ENCODE results near the gene DIO3.

Gene DIO3

DNA sequence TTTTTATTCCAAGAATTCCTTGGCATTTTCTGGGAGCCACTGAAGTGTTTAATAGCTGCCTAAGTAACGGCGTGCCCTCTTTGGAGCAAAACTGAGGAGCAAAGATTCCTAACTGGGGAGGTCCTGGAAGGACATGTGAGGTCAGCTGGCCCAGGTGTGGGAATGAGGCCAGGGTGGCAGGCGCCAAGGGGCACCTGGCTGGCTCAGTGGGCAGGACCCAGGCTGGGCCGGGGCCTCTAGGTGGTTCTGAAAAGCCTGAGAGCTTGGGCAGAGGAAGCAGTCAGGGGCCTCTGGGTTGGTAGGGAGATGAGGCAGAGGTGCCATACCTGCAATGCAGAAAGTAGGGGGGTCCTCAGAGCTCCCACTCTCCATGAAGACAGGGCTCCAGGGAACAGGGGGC, 27.1 kb upstream of the DIO3 start:
- no peak overlapping the region for H3K4me3 ChIP-seq (replicated peaks in 1 of 2; ENCODE audit: low read depth in 2 of 2, low read length in 2 of 2)
- no peak for DNase-seq (ENCODE audit: low read depth in 2 of 2)
- TF ChIP-seq, protein P1, sequence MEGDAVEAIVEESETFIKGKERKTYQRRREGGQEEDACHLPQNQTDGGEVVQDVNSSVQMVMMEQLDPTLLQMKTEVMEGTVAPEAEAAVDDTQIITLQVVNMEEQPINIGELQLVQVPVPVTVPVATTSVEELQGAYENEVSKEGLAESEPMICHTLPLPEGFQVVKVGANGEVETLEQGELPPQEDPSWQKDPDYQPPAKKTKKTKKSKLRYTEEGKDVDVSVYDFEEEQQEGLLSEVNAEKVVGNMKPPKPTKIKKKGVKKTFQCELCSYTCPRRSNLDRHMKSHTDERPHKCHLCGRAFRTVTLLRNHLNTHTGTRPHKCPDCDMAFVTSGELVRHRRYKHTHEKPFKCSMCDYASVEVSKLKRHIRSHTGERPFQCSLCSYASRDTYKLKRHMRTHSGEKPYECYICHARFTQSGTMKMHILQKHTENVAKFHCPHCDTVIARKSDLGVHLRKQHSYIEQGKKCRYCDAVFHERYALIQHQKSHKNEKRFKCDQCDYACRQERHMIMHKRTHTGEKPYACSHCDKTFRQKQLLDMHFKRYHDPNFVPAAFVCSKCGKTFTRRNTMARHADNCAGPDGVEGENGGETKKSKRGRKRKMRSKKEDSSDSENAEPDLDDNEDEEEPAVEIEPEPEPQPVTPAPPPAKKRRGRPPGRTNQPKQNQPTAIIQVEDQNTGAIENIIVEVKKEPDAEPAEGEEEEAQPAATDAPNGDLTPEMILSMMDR (IDR thresholded peaks at IDR 0.05; ENCODE audit: low read depth, low read length): no peak

DNA sequence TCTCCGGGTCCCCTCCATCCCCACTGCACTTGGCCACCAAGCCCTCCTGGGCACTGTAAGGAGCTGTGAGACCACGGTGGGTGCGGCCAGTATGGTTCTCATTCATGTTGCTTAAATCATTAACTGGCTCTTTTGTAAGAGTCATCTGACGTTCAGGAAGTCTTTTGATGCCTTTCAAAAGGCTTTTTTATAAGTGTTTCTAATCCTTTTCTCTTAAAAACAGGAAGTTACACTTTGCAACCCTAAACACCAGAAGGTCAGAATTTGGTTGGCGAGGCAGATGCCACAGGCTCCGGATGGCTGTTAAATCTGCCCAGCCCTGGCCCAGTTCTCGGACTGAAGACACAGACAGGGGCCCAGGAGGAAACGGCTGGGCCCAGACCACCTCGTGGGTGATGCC, 26.1 kb upstream of the DIO3 start:
- TF ChIP-seq, protein P1 (IDR thresholded peaks at IDR 0.05; ENCODE audit: low read depth, low read length): no peak
- no peak for DNase-seq (ENCODE audit: low read depth in 2 of 2)

DNA sequence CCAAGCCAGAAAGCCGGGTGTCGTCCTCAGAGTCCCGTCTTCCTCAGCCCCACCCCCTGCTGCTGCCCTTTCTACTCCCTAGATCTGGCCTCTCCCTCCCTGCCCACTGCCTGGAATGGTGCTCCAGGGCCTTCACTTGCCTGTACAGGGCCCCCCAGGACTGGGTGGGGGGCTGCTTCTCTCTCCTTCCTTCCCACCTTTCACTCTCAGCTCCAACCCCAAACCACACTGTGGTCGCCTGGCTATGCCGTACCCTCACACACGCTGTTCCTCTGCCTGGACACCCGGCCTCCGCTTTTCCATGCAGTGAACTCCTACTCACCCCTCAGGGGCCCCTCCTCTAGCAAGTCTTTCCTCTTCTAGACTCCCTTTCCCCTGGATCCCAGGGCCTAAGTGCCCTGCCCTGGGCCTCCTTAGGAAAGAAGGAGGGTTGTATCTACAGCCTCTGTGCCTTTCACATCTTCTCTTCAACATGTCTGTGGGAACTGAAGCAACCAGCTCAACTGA, 25.5 kb upstream of the DIO3 start:
- no peak for DNase-seq (ENCODE audit: low read depth in 2 of 2)
- TF ChIP-seq, protein P1 (IDR thresholded peaks at IDR 0.05; ENCODE audit: low read depth, low read length): no peak
- H3K4me3 ChIP-seq (replicated peaks in 1 of 2; ENCODE audit: low read depth in 2 of 2, low read length in 2 of 2): no peak overlapping the region

More for the DNA sequence above, 26.1 kb upstream of the DIO3 start:
- H3K4me3 ChIP-seq (replicated peaks in 1 of 2; ENCODE audit: low read depth in 2 of 2, low read length in 2 of 2): no peak overlapping the region

DNA sequence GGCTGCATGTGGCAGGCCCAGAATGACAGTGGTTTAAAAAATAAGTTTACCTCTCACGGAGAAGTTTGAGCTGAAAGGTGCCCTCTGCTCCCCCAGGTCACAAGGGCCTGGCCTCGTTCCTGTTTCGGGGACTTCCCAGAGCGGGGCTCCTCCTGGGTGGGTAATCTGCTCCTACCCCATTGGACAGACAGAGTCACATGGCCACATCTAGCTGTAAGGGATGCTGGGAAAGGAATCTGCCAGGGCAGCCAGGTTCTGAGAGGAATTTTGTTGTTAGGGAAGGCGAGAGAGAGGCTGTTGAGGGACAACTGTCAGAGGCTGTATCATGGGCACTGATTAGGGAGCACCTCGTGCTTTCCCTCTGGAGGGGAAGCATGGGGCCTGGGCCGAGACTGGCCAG, 24.0 kb upstream of the DIO3 start:
- DNase-seq (ENCODE audit: low read depth in 2 of 2): no peak
- TF ChIP-seq, protein P1 (IDR thresholded peaks at IDR 0.05; ENCODE audit: low read depth, low read length): no peak
- no peak overlapping the region for H3K4me3 ChIP-seq (replicated peaks in 1 of 2; ENCODE audit: low read depth in 2 of 2, low read length in 2 of 2)

DNA sequence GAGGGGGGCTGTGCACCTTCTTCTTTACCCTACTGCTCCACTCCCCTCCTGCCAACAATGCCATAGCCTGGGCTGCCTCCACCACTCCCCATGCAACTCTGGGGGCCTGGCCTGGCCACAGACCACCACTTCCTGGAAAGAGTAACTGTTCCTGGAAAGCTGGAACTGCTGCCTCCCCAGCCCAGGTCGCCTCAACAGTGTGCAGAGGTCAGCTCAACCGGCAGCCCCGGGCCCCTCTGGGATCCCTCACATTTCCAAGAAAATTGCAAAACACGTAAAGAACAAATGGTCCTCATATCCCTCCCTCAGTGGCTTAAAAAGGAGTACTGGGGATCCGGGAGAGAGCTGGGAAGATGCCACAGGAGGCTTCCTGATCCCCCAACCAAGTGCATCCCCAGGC, 22.4 kb upstream of the DIO3 start:
- DNase-seq (ENCODE audit: low read depth in 2 of 2): no peak
- H3K4me3 ChIP-seq (replicated peaks in 1 of 2; ENCODE audit: low read depth in 2 of 2, low read length in 2 of 2): no peak overlapping the region
- TF ChIP-seq, protein P1 (IDR thresholded peaks at IDR 0.05; ENCODE audit: low read depth, low read length): no peak

DNA sequence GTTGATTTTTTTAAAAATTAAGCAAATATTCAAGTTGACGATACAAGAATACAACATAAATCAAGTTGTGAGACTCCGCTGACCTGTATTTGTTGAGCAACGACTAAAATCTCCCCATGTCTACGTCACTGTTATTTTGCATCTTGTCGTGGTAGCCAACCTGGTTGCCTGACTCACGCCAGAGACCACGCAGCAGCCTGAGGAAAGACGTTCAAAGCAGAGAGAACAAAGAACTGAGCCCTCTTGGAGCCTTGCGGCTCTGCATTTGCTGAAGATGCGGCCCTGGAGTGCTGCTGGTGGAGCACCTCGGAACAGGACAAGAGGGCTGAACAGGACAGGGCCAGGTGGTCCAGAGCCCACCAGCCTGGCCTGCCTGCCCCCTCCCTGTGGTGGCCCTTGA, 21.4 kb upstream of the DIO3 start:
- no peak overlapping the region for H3K4me3 ChIP-seq (replicated peaks in 1 of 2; ENCODE audit: low read depth in 2 of 2, low read length in 2 of 2)
- DNase-seq (ENCODE audit: low read depth in 2 of 2): no peak
- TF ChIP-seq, protein P1 (IDR thresholded peaks at IDR 0.05; ENCODE audit: low read depth, low read length): no peak

Data from cardiac fibroblast (primary cell).